ENCODE results near the gene NUP93. TPM values are rescaled to one million over a fixed set of nuclear protein-coding genes. Genes with fewer than 3 reads are reported as not detected.

NUP93 gene
- total and polyA plus RNA-seq, 2 donors (not counting 3 experiments of a cell fraction or from before 2014, with no cell fraction given): 62.3 to 124 TPM

DNA sequence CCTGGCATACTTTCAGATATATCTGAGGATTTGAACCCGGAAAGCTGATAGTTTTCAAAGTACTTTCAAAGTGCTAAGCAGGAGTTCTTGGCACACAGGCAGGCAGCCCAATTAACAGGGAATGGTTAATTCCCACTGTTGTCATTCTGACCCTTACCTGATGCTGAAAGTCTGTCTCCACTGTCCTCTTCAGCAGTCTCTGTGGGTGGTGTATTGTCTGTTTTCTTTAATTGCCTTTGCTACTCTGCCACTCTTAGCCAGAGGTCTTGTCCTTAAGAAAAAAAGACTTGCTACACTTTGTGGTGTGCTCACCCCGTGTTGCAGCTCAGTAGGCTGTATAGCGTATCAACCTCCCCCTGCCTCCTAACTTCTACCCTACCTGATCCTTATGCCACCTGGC, 71.8 kb downstream of the NUP93 start:
- Histone ChIP-seq H3K4me3 (replicated peaks in 1 of 3; ENCODE audit: insufficient read depth in 1 of 3, low read depth in 1 of 3, low read length in 3 of 3) (no peak overlapping the region), H3K27me3 (ENCODE audit: control insufficient read depth in 2 of 2, insufficient read depth in 2 of 2, low read length in 2 of 2) (no peaks in the 10 kb centered on the region), H3K9me3 (replicated peaks; ENCODE audit: control insufficient read depth, insufficient read depth, low read length) (no peaks in the 10 kb centered on the region), H3K79me2 (ENCODE audit: control insufficient read depth, insufficient read depth, low read length) (no peaks in the 10 kb centered on the region), H3K4me1 (ENCODE audit: control insufficient read depth, extremely low read depth, insufficient read depth, low read length) (peaks cover 13% of the 10 kb centered on the region), H3K9me1 (replicated peaks; ENCODE audit: control insufficient read depth, extremely low read depth, insufficient read depth, low read length) (no peaks in the 10 kb centered on the region), H3K9ac (replicated peaks; ENCODE audit: extremely low read depth, insufficient read depth, low read length) (no peak overlapping the region), H3K4me2 (ENCODE audit: insufficient read depth, low read length) (no peak overlapping the region), H3K36me3 (ENCODE audit: control insufficient read depth in 2 of 2, extremely low read depth in 1 of 2, insufficient read depth in 2 of 2, low read length in 2 of 2) (peaks cover under 1 to 4% of the 10 kb centered on the region in 2 experiments), H2AFZ (ENCODE audit: low read depth, low read length) (no peak overlapping the region), H3K27ac (ENCODE audit: insufficient read depth, low read depth, low read length) (no peak overlapping the region), H4K20me1 (replicated peaks; ENCODE audit: control insufficient read depth, extremely low read depth, insufficient read depth, low read length) (no peaks in the 10 kb centered on the region)
- ChIA-PET CTCF (interaction anchor here (1.6 to 2.0 kb wide), 2 partner anchors 9 to 50 kb away, joined by 5 to 9 read pairs; no protein-coding TSS in a partner anchor), POLR2A (no interaction called here)
- TF ChIP-seq, protein P1, sequence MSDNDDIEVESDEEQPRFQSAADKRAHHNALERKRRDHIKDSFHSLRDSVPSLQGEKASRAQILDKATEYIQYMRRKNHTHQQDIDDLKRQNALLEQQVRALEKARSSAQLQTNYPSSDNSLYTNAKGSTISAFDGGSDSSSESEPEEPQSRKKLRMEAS (IDR thresholded peaks at IDR 0.05; ENCODE audit: insufficient read depth, insufficient read length): no peak
- no peak for TF ChIP-seq EZH2 (IDR thresholded peaks at IDR 0.05; ENCODE audit: borderline replicate concordance, low read depth, low read length, severe bottlenecking)
- no peak for TF ChIP-seq GATA2 (IDR thresholded peaks at IDR 0.05; ENCODE audit: insufficient read depth, insufficient read length, low read depth, low read length)
- no peak for TF ChIP-seq POLR2AphosphoS5 (IDR thresholded peaks at IDR 0.05; ENCODE audit: insufficient read depth, low read depth, low read length)
- TF ChIP-seq JUN (IDR thresholded peaks at IDR 0.05; ENCODE audit: borderline replicate concordance, insufficient read depth, insufficient read length, low read depth): no peak
- TF ChIP-seq FOS (IDR thresholded peaks at IDR 0.05; ENCODE audit: borderline replicate concordance, insufficient read depth, low read length): no peak
- TF ChIP-seq, protein P2, sequence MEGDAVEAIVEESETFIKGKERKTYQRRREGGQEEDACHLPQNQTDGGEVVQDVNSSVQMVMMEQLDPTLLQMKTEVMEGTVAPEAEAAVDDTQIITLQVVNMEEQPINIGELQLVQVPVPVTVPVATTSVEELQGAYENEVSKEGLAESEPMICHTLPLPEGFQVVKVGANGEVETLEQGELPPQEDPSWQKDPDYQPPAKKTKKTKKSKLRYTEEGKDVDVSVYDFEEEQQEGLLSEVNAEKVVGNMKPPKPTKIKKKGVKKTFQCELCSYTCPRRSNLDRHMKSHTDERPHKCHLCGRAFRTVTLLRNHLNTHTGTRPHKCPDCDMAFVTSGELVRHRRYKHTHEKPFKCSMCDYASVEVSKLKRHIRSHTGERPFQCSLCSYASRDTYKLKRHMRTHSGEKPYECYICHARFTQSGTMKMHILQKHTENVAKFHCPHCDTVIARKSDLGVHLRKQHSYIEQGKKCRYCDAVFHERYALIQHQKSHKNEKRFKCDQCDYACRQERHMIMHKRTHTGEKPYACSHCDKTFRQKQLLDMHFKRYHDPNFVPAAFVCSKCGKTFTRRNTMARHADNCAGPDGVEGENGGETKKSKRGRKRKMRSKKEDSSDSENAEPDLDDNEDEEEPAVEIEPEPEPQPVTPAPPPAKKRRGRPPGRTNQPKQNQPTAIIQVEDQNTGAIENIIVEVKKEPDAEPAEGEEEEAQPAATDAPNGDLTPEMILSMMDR (IDR thresholded peaks at IDR 0.05; ENCODE audit: extremely low read depth in 1 of 2, insufficient read depth in 1 of 2, low read depth in 1 of 2, low read length in 2 of 2): no peak
- TF ChIP-seq MYC (IDR thresholded peaks at IDR 0.05; ENCODE audit: low read depth, low read length): no peak
- TF ChIP-seq POLR2A (IDR thresholded peaks at IDR 0.05; ENCODE audit: low read depth, low read length): no peak
- DNase-seq (ENCODE audit: low read depth, low spot score) (no peak), FAIRE-seq (no peak)
- dilution Hi-C loops (cut with MboI; ENCODE audit: extremely low pct_ligation_motif_present, low sequenced_read_pairs): no loop called here
- BruUV-seq (replicated peaks): no TSS peak
- intact Hi-C loops (cut with micrococcal nuclease): no loop called here
